ENCODE data around the gene BPIFB2. TPM values are rescaled to one million over a fixed set of nuclear protein-coding genes. Genes with fewer than 3 reads are reported as not detected.

The BPIFB2 gene
- total and polyA plus RNA-seq, 2 donors (not counting 3 experiments of a cell fraction or from before 2014, with no cell fraction given), result not detected

GRCh38 chr20:33028875-33029274 is 21.4 kb downstream of the BPIFB2 start:
- H3K4me1 ChIP-seq (ENCODE audit: control insufficient read depth, extremely low read depth, insufficient read depth, low read length), result no peaks in the 10 kb centered on the region
- no peak overlapping the region for H3K9ac ChIP-seq (replicated peaks; ENCODE audit: extremely low read depth, insufficient read depth, low read length)
- no peaks in the 10 kb centered on the region for H3K27me3 ChIP-seq (ENCODE audit: control insufficient read depth in 2 of 2, insufficient read depth in 2 of 2, low read length in 2 of 2)
- H3K9me1 ChIP-seq (replicated peaks; ENCODE audit: control insufficient read depth, extremely low read depth, insufficient read depth, low read length), result no peaks in the 10 kb centered on the region
- no peaks in the 10 kb centered on the region for H3K36me3 ChIP-seq (ENCODE audit: control insufficient read depth in 2 of 2, extremely low read depth in 1 of 2, insufficient read depth in 2 of 2, low read length in 2 of 2)
- H4K20me1 ChIP-seq (replicated peaks; ENCODE audit: control insufficient read depth, extremely low read depth, insufficient read depth, low read length), result no peaks in the 10 kb centered on the region
- H3K79me2 ChIP-seq (ENCODE audit: control insufficient read depth, insufficient read depth, low read length), result no peaks in the 10 kb centered on the region
- FAIRE-seq, result no peak
- dilution Hi-C loops (cut with MboI; ENCODE audit: extremely low pct_ligation_motif_present, low sequenced_read_pairs), result no loop called here
- no peak for TF ChIP-seq CTCF (IDR thresholded peaks at IDR 0.05; ENCODE audit: extremely low read depth in 1 of 2, insufficient read depth in 1 of 2, low read depth in 1 of 2, low read length in 2 of 2)
- TF ChIP-seq POLR2A (IDR thresholded peaks at IDR 0.05; ENCODE audit: low read depth, low read length), result no peak
- TF ChIP-seq MYC (IDR thresholded peaks at IDR 0.05; ENCODE audit: low read depth, low read length), result no peak
- TF ChIP-seq, protein P1, sequence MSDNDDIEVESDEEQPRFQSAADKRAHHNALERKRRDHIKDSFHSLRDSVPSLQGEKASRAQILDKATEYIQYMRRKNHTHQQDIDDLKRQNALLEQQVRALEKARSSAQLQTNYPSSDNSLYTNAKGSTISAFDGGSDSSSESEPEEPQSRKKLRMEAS (IDR thresholded peaks at IDR 0.05; ENCODE audit: insufficient read depth, insufficient read length), result no peak
- TF ChIP-seq EZH2 (IDR thresholded peaks at IDR 0.05; ENCODE audit: borderline replicate concordance, low read depth, low read length, severe bottlenecking), result no peak
- TF ChIP-seq FOS (IDR thresholded peaks at IDR 0.05; ENCODE audit: borderline replicate concordance, insufficient read depth, low read length), result no peak
- no peak for TF ChIP-seq JUN (IDR thresholded peaks at IDR 0.05; ENCODE audit: borderline replicate concordance, insufficient read depth, insufficient read length, low read depth)
- no peak for TF ChIP-seq POLR2AphosphoS5 (IDR thresholded peaks at IDR 0.05; ENCODE audit: insufficient read depth, low read depth, low read length)
- TF ChIP-seq GATA2 (IDR thresholded peaks at IDR 0.05; ENCODE audit: insufficient read depth, insufficient read length, low read depth, low read length), result no peak
- no peak overlapping the region for H2AFZ ChIP-seq (ENCODE audit: low read depth, low read length)
- no peak overlapping the region for H3K27ac ChIP-seq (ENCODE audit: insufficient read depth, low read depth, low read length)
- H3K9me3 ChIP-seq (replicated peaks; ENCODE audit: control insufficient read depth, insufficient read depth, low read length), result no peaks in the 10 kb centered on the region
- CTCF ChIA-PET, result no interaction called here
- no peak overlapping the region for H3K4me2 ChIP-seq (ENCODE audit: insufficient read depth, low read length)
- DNase-seq (ENCODE audit: low read depth, low spot score), result no peak
- H3K4me3 ChIP-seq (replicated peaks in 1 of 3; ENCODE audit: insufficient read depth in 1 of 3, low read depth in 1 of 3, low read length in 3 of 3), result no peak overlapping the region
- intact Hi-C loops (cut with micrococcal nuclease), result no loop called here
- POLR2A ChIA-PET, result no interaction called here
- no TSS peak for BruUV-seq (replicated peaks)

Data from endothelial cell of umbilical vein (primary cell).